C4-2B (cell line): Measurements from ENCODE around the gene ANKRD9.

ENCODE experiments used
- ZFX ChIP-seq: fragments of 450-650 bp; IDR thresholded peaks from 2 replicates; pipeline ENCODE4 v1.6.1; 2017
- TF ChIP-seq, protein P1 (sequence below): fragments of 450-650 bp; conservative IDR thresholded peaks from 2 replicates; pipeline ENCODE4 v1.5.1; 2017; ENCODE audit warnings: mild to moderate bottlenecking

- TF ChIP-seq, protein P1, sequence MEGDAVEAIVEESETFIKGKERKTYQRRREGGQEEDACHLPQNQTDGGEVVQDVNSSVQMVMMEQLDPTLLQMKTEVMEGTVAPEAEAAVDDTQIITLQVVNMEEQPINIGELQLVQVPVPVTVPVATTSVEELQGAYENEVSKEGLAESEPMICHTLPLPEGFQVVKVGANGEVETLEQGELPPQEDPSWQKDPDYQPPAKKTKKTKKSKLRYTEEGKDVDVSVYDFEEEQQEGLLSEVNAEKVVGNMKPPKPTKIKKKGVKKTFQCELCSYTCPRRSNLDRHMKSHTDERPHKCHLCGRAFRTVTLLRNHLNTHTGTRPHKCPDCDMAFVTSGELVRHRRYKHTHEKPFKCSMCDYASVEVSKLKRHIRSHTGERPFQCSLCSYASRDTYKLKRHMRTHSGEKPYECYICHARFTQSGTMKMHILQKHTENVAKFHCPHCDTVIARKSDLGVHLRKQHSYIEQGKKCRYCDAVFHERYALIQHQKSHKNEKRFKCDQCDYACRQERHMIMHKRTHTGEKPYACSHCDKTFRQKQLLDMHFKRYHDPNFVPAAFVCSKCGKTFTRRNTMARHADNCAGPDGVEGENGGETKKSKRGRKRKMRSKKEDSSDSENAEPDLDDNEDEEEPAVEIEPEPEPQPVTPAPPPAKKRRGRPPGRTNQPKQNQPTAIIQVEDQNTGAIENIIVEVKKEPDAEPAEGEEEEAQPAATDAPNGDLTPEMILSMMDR = no peak
- no peak for TF ChIP-seq ZFX
Measured at GRCh38 chr14:102530828-102531478, 21.4 kb upstream of the ANKRD9 start.
